Measurements from ENCODE around the gene TIGD6.

The TIGD6 gene

DNA sequence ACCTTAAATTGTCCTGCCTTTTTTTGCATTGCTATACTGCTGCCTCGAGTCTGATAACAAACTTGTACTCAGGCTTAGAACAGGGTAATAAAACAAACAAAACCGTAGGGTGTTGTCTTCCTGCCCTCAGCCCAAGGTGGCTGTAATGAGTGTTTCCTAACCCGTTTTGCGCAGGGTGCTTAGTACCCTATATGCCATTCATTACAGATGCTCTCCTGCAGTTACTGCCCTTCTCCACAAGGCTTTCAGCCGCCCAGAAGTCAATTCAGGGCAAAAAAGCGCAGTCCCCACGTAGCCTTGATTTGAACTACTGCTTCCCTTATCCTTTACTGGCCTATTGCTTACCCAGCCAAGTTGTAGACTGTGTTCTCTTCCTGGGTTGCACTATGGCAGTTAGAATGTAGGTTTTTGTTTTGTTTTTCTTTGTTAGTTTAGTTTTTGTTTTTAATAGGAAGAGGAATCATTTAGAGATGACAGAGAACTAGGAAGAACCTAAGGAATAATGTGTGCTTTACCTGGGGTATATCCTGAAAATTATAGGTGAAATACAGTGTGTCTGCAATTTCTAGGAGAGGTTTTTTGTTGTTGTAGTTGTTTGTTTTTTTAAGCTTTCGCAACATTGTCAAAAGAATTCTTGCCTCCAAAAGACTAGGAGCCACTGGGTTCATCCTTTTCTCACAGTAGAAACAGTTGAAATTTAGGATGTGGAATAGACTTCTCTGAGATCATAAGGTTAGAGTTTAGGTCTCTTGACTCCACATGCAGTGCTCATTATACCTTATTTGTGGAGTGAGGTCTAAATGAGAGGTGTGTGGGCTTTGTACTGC is 1.4 kb upstream of the TIGD6 start:
- Histone ChIP-seq H3K9me3 (ENCODE audit: insufficient read depth, low read length) (no peaks in the 10 kb centered on the region), H3K4me1 (ENCODE audit: insufficient read depth, insufficient read length) (peaks cover 2% of the 10 kb centered on the region), H3K9ac (ENCODE audit: insufficient read length, low read depth) (peak overlapping the region; percentile 94), H3K27me3 (ENCODE audit: insufficient read depth, insufficient read length) (no peaks in the 10 kb centered on the region), H3K4me3 (ENCODE audit: insufficient read length, low read depth) (peak overlapping the region; percentile 92), H3K36me3 (ENCODE audit: insufficient read depth, insufficient read length, low read length) (peaks cover 33% of the 10 kb centered on the region)
- TF ChIP-seq SUZ12 (IDR thresholded peaks at IDR 0.05; ENCODE audit: extremely low read depth, insufficient read depth, insufficient read length), result no peak
- TF ChIP-seq ZNF274 (IDR thresholded peaks at IDR 0.05; ENCODE audit: low read depth, low read length), result no peak
- no peak for TF ChIP-seq YY1 (IDR thresholded peaks at IDR 0.05; ENCODE audit: insufficient read depth, insufficient read length)
- no peak for DNase-seq (ENCODE audit: low read depth, low spot score)

DNA sequence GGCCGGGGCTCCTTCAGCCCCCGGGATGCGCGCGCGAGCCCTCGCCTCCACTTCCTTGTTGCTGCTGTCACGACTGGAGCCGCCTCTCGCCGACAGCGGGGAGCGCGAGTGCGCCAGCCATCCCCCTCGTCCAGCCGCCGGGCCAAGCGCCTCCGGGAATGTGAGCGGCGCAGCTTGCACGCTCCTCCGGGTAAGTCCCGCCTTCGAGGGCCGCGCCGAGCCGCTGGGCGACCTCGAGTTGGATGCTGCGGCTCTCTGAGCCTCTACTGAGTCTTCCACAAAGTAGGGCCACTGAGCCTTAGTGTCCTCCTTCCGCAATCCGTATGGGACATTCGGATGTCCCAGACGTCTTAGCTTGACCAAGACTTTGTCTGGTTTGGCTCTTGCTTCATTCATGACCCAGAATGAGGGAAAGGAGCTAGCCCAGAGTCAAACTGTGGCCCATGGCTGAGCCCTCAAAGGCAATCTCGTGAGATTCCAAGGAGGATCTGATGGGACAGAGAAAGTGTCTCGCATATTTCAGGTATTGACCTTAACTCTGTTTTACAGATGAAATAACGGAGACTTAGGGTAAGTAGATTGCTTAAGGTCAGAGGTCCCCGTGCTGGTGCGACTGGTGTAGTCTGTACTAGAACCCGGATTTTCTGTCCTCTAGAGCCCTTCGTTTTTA is 671 bp upstream of the TIGD6 start:
- Histone ChIP-seq H3K9ac (ENCODE audit: insufficient read length, low read depth) (peak overlapping the region; percentile 94), H3K36me3 (ENCODE audit: insufficient read depth, insufficient read length, low read length) (peaks cover 26% of the 10 kb centered on the region), H3K9me3 (ENCODE audit: insufficient read depth, low read length) (no peaks in the 10 kb centered on the region), H3K4me1 (ENCODE audit: insufficient read depth, insufficient read length) (peaks cover 2% of the 10 kb centered on the region), H3K4me3 (ENCODE audit: insufficient read length, low read depth) (peak overlapping the region; percentile 92), H3K27me3 (ENCODE audit: insufficient read depth, insufficient read length) (no peaks in the 10 kb centered on the region)
- DNase-seq (ENCODE audit: low read depth, low spot score), result no peak
- TF ChIP-seq YY1 (IDR thresholded peaks at IDR 0.05; ENCODE audit: insufficient read depth, insufficient read length), result no peak
- no peak for TF ChIP-seq ZNF274 (IDR thresholded peaks at IDR 0.05; ENCODE audit: low read depth, low read length)
- TF ChIP-seq SUZ12 (IDR thresholded peaks at IDR 0.05; ENCODE audit: extremely low read depth, insufficient read depth, insufficient read length), result no peak

DNA sequence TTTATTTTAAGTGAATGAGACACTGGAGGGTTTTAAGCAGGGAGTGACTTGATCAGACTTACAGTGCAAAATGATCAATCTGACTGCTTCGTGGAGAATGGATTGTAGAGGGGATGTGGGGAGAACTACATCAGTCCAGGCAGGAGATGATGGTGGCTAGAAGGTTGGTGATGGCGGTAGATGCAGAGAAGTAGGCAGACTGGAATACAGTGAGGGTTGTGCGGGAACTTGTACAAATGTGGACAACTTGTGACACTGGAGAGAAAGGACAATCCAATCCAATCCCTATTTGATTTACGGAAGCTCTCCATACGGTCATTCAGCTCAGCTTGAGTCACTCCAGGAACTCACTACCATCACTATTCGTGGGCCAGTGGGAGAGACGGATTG is 593 bp downstream of the TIGD6 start:
- Histone ChIP-seq H3K4me3 (ENCODE audit: insufficient read length, low read depth) (peak overlapping the region; percentile 92), H3K27me3 (ENCODE audit: insufficient read depth, insufficient read length) (no peaks in the 10 kb centered on the region), H3K36me3 (ENCODE audit: insufficient read depth, insufficient read length, low read length) (peaks cover 20% of the 10 kb centered on the region), H3K4me1 (ENCODE audit: insufficient read depth, insufficient read length) (peaks cover 2% of the 10 kb centered on the region), H3K9ac (ENCODE audit: insufficient read length, low read depth) (peak overlapping the region; percentile 94), H3K9me3 (ENCODE audit: insufficient read depth, low read length) (no peaks in the 10 kb centered on the region)
- no peak for TF ChIP-seq YY1 (IDR thresholded peaks at IDR 0.05; ENCODE audit: insufficient read depth, insufficient read length)
- TF ChIP-seq SUZ12 (IDR thresholded peaks at IDR 0.05; ENCODE audit: extremely low read depth, insufficient read depth, insufficient read length), result no peak
- TF ChIP-seq ZNF274 (IDR thresholded peaks at IDR 0.05; ENCODE audit: low read depth, low read length), result no peak
- DNase-seq (ENCODE audit: low read depth, low spot score), result no peak

DNA sequence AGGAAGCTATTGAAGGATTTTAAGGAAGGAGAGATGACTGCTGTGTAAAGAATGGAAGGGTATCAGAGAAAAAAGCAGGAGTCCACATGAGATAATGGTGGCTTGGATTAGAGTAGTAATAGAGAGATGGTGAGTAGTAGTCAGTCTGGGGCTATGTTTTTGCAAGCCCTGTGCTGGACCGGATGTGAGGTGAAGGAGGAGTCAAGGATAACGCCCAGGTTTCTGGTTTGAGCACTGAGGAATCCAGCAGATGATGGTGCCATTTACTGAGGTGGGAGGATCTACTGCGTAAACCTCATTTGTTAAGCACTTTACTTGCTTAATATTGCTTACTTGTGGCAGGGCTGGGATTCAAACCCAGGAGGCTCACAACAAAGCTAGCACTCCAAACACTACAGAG is 1.1 kb downstream of the TIGD6 start:
- TF ChIP-seq ZNF274 (IDR thresholded peaks at IDR 0.05; ENCODE audit: low read depth, low read length) (no peak), SUZ12 (IDR thresholded peaks at IDR 0.05; ENCODE audit: extremely low read depth, insufficient read depth, insufficient read length) (no peak), YY1 (IDR thresholded peaks at IDR 0.05; ENCODE audit: insufficient read depth, insufficient read length) (no peak)

DNA sequence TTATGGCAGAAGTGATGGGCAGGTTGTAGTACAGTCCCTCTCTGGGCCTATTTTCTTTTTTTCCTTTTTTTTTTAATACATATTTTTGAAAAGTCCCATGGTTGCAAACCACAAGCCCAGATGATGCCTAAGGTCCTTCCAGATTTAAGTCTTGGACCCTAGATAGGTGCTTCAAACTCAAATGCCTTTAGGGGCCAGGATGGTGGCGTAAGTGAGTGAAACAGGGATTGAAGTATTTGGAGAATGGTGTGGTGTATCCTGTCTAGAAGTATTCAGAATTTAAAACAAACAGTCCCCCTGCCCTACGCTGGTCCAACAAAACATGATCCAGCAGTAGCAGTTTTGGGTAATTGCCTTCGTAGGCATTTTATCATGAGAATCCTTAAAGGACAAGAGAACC is 2.2 kb downstream of the TIGD6 start:
- H3K4me1 ChIP-seq (ENCODE audit: insufficient read depth, insufficient read length), result peaks cover 2% of the 10 kb centered on the region
- H3K36me3 ChIP-seq (ENCODE audit: insufficient read depth, insufficient read length, low read length), result peaks cover 8% of the 10 kb centered on the region
- no peak for DNase-seq (ENCODE audit: low read depth, low spot score)
- no peak for TF ChIP-seq ZNF274 (IDR thresholded peaks at IDR 0.05; ENCODE audit: low read depth, low read length)
- no peak for TF ChIP-seq YY1 (IDR thresholded peaks at IDR 0.05; ENCODE audit: insufficient read depth, insufficient read length)
- no peak for TF ChIP-seq SUZ12 (IDR thresholded peaks at IDR 0.05; ENCODE audit: extremely low read depth, insufficient read depth, insufficient read length)
- H3K9me3 ChIP-seq (ENCODE audit: insufficient read depth, low read length), result no peaks in the 10 kb centered on the region
- H3K27me3 ChIP-seq (ENCODE audit: insufficient read depth, insufficient read length), result no peaks in the 10 kb centered on the region
- H3K9ac ChIP-seq (ENCODE audit: insufficient read length, low read depth), result no peak overlapping the region
- H3K4me3 ChIP-seq (ENCODE audit: insufficient read length, low read depth), result no peak overlapping the region

More for the DNA sequence above, 1.1 kb downstream of the TIGD6 start:
- no peaks in the 10 kb centered on the region for H3K27me3 ChIP-seq (ENCODE audit: insufficient read depth, insufficient read length)
- DNase-seq (ENCODE audit: low read depth, low spot score), result no peak
- no peak overlapping the region for H3K9ac ChIP-seq (ENCODE audit: insufficient read length, low read depth)
- peaks cover 15% of the 10 kb centered on the region for H3K36me3 ChIP-seq (ENCODE audit: insufficient read depth, insufficient read length, low read length)
- H3K9me3 ChIP-seq (ENCODE audit: insufficient read depth, low read length), result no peaks in the 10 kb centered on the region
- peak overlapping the region; percentile 92 for H3K4me3 ChIP-seq (ENCODE audit: insufficient read length, low read depth)
- peaks cover 2% of the 10 kb centered on the region for H3K4me1 ChIP-seq (ENCODE audit: insufficient read depth, insufficient read length)

DNA sequence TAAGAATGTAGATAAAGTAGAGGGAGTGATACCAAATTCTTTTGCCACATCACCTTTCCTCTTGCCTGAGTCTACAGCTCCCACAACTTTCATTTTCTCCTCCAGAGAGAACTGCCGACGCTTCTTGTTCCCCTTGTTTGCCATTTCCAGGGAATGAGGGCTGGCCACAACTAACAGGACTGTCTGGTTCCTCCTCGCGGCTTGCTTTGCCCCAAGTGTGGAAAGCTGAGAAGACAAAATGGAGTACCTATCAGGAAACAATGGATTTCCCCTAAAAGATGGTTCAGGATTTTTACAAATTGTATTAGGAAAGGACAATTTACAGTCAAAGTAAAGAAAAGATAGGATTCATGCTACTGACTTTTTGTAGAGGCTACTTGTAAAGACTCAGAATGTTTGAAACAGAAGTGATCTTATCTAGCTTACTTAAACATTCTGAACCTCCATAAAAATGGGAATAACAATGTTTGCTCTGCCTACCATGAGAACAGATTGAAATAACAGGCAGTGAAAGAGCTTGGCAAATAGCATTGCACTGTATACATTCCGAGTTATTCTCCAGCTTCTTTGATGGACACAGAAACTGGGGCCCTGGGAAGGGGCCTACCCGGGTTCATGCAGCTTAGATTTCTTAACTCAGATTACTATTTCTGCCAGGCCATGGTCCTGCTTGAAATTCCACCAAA is 4.1 kb downstream of the TIGD6 start:
- no peak for DNase-seq (ENCODE audit: low read depth, low spot score)
- H3K27me3 ChIP-seq (ENCODE audit: insufficient read depth, insufficient read length), result no peaks in the 10 kb centered on the region
- H3K36me3 ChIP-seq (ENCODE audit: insufficient read depth, insufficient read length, low read length), result peaks cover 3% of the 10 kb centered on the region
- H3K4me1 ChIP-seq (ENCODE audit: insufficient read depth, insufficient read length), result peaks cover 2% of the 10 kb centered on the region
- no peak overlapping the region for H3K4me3 ChIP-seq (ENCODE audit: insufficient read length, low read depth)
- no peaks in the 10 kb centered on the region for H3K9me3 ChIP-seq (ENCODE audit: insufficient read depth, low read length)
- TF ChIP-seq ZNF274 (IDR thresholded peaks at IDR 0.05; ENCODE audit: low read depth, low read length) (no peak), SUZ12 (IDR thresholded peaks at IDR 0.05; ENCODE audit: extremely low read depth, insufficient read depth, insufficient read length) (no peak), YY1 (IDR thresholded peaks at IDR 0.05; ENCODE audit: insufficient read depth, insufficient read length) (no peak)
- H3K9ac ChIP-seq (ENCODE audit: insufficient read length, low read depth), result no peak overlapping the region

Measured in NT2/D1 (cell line).